Upper lobe of left lung (tissue), 4 donors: ENCODE results near the gene CD163L1.

Experiments
- CTCF ChIP-seq, 6 experiments: fragments of 450-650 bp in 4 of 6; fragments of 200-600 bp in 2 of 6; sonication (generic) in 2 of 6; IDR thresholded peaks; one replicate each; pipeline ENCODE4 v1.5.1; 2016 to 2019; ENCODE audit warnings: antibody characterized with exemption in 6 of 6
- POLR2A ChIP-seq, 4 donors: fragments of 450-650 bp; IDR thresholded peaks; one replicate each; pipeline ENCODE4 v1.5.1; 2016 to 2017; ENCODE audit warnings: antibody characterized with exemption in 4 of 4, mild to moderate bottlenecking in 2 of 4
- POLR2AphosphoS5 ChIP-seq, 2 donors: sonication (generic); formaldehyde crosslinking; IDR thresholded peaks; one replicate each; pipeline ENCODE4 v1.5.1; 2017; ENCODE audit warnings: antibody characterized with exemption in 2 of 2

- no peak for TF ChIP-seq POLR2A (IDR thresholded peaks at IDR 0.05)
- TF ChIP-seq CTCF (IDR thresholded peaks at IDR 0.05): no peak
- TF ChIP-seq POLR2AphosphoS5 (IDR thresholded peaks at IDR 0.05): no peak
These were observed 39.7 kb downstream of the CD163L1 start for GRCh38 chr12:7404275-7404674.
